ENCODE data around the gene HABP2. TPM values are rescaled to one million over a fixed set of nuclear protein-coding genes. Genes with fewer than 3 reads are reported as not detected.
A peak's percentile ranks its signal among the peaks of the same experiment; 100 is the strongest.

HABP2 gene
- total and polyA plus RNA-seq, 9 of the 15 experiments (the other 6 are each of a cell fraction or from before 2014, with no cell fraction given), result 0.09 TPM; not detected in 8

GRCh38 chr10:113562704-113563103 lies 9.9 kb downstream of the HABP2 start:
- H3K4me1 ChIP-seq (replicated peaks in 1 of 2; ENCODE audit: control insufficient read depth in 2 of 2, insufficient read depth in 2 of 2, low read length in 2 of 2), result peaks cover 3 to 13% of the 10 kb centered on the region in 2 experiments; a peak in 3 of 5 replicates
- CTCF ChIA-PET (ENCODE audit: low intra/inter-chr PET ratio), result interaction anchor here (0.8 kb wide), 1 partner anchor 41 kb away, joined by 3 read pairs; no protein-coding TSS in a partner anchor
- H3K9me1 ChIP-seq (ENCODE audit: control insufficient read depth, insufficient read depth, low read length), result no peaks in the 10 kb centered on the region
- POLR2A ChIA-PET, result no interaction called here
- intact Hi-C loops (cut with micrococcal nuclease) (loop anchor here (1.0 to 10.0 kb wide), 2 partner anchors 41 to 178 kb away; no protein-coding TSS in a partner anchor), in situ Hi-C loops (cut with MboI) (no loop called here)
- WGBS (ENCODE audit: insufficient coverage, low coverage, missing lambda C conversion rate), result 28% methylated on average over 3 of the region's 5 CpGs
- H2AFZ ChIP-seq (ENCODE audit: low read depth, low read length), result peak overlapping the region; percentile 92; the same call in 1 of the 2 replicates
- ATAC-seq (no peak), DNase-seq (ENCODE audit: extremely low read depth in 1 of 4, low spot score in 3 of 4) (no peak), FAIRE-seq (peak; percentile 42)
- no peak overlapping the region; a peak in 1 of 4 replicates for H3K9ac ChIP-seq (ENCODE audit: insufficient read depth in 1 of 2, low read depth in 2 of 2, low read length in 2 of 2)
- H3K27ac ChIP-seq (ENCODE audit: extremely low read depth, low read depth, low read length), result no peak overlapping the region
- peak overlapping the region; percentile 81; the same call in 1 of the 2 replicates for H3K4me2 ChIP-seq (ENCODE audit: insufficient read depth, low read length)
- H3K4me3 ChIP-seq, result no peak overlapping the region
- H3K27me3 ChIP-seq (ENCODE audit: control insufficient read depth in 2 of 2, insufficient read depth in 2 of 2, low read length in 2 of 2), result peaks cover 0 to 9% of the 10 kb centered on the region in 2 experiments; a peak in 1 of 5 replicates
- no peaks in the 10 kb centered on the region for H3K79me2 ChIP-seq (ENCODE audit: control insufficient read depth, insufficient read depth, low read length)
- no peaks in the 10 kb centered on the region for H3K36me3 ChIP-seq (ENCODE audit: control insufficient read depth, insufficient read depth, low read length)
- BruUV-seq (replicated peaks), result no TSS peak
- no peaks in the 10 kb centered on the region for H3K9me3 ChIP-seq (replicated peaks; ENCODE audit: control insufficient read depth, insufficient read depth, low read depth, low read length)
- no peaks in the 10 kb centered on the region for H4K20me1 ChIP-seq (replicated peaks; ENCODE audit: control insufficient read depth, insufficient read depth, low read length)
- TF ChIP-seq PREB (CRISPR knock-in tag; IDR thresholded peaks at IDR 0.05) (no peak), MTA3 (IDR thresholded peaks at IDR 0.05; ENCODE audit: borderline replicate concordance) (no peak), HMGXB4 (CRISPR knock-in tag; IDR thresholded peaks at IDR 0.05) (no peak), ZBTB2 (IDR thresholded peaks at IDR 0.05) (no peak), MTA2 (IDR thresholded peaks at IDR 0.05; ENCODE audit: low read depth) (no peak), NKRF (IDR thresholded peaks at IDR 0.05; ENCODE audit: borderline replicate concordance) (no peak)
